ENCODE results near the gene TAP1. TPM values are rescaled to one million over a fixed set of nuclear protein-coding genes. Genes with fewer than 3 reads are reported as not detected.
A peak's percentile ranks its signal among the peaks of the same experiment; 100 is the strongest.

TAP1 gene
- total and polyA plus RNA-seq, 2 of the 8 experiments (the other 6 are each of a cell fraction or from before 2014, with no cell fraction given): 16.8 to 22.0 TPM

GRCh38 chr6:32796848-32797776 lies 56.4 kb downstream of the TAP1 start (continued):
- peak; percentile 69 to 83 (median 75) for TF ChIP-seq CTCF (IDR thresholded peaks at IDR 0.05; ENCODE audit: control extremely low read depth in 1 of 3, insufficient read depth in 1 of 3, low read depth in 1 of 3, low read length in 3 of 3)
- TF ChIP-seq CREB1 (IDR thresholded peaks at IDR 0.05): no peak
- no peak for TF ChIP-seq RFX5 (IDR thresholded peaks at IDR 0.05; ENCODE audit: borderline replicate concordance, low read depth, low read length)
- TF ChIP-seq GTF2F1 (IDR thresholded peaks at IDR 0.05; ENCODE audit: borderline replicate concordance, low read depth, low read length): no peak
- TF ChIP-seq SP2 (IDR thresholded peaks at IDR 0.05; ENCODE audit: low read length): no peak
- TF ChIP-seq KDM4A (IDR thresholded peaks at IDR 0.05; ENCODE audit: low read depth, low read length, severe bottlenecking): peak; percentile 18
- no peak for TF ChIP-seq RNF2 (IDR thresholded peaks at IDR 0.05; ENCODE audit: borderline replicate concordance, low read depth, low read length, missing control alignments, poor library complexity, severe bottlenecking)
- TF ChIP-seq ASH2L (IDR thresholded peaks at IDR 0.05; ENCODE audit: low read length): peak; percentile 39
- TF ChIP-seq TBP (IDR thresholded peaks at IDR 0.05; ENCODE audit: low read depth, low read length): no peak
- TF ChIP-seq FOSL1 (IDR thresholded peaks at IDR 0.05; ENCODE audit: insufficient read depth, low read depth, low read length): no peak
- no peak for TF ChIP-seq RBBP5 (IDR thresholded peaks at IDR 0.05; ENCODE audit: borderline replicate concordance, low read depth, low read length)
- no peak for TF ChIP-seq E2F6 (IDR thresholded peaks at IDR 0.05)
- TF ChIP-seq KDM1A (IDR thresholded peaks at IDR 0.05; ENCODE audit: borderline replicate concordance, low read length): no peak
- no peak for TF ChIP-seq SAP30 (IDR thresholded peaks at IDR 0.05; ENCODE audit: insufficient read depth, insufficient replicate concordance, low read length)
- TF ChIP-seq RAD21 (IDR thresholded peaks at IDR 0.05 in 1 of 2, conservative IDR thresholded peaks at IDR 0.05 in 1 of 2; ENCODE audit: low read depth in 2 of 2, low read length in 2 of 2): peak; percentile 82 to 89
- TF ChIP-seq HDAC6 (IDR thresholded peaks at IDR 0.05; ENCODE audit: low read depth, low read length): no peak
- TF ChIP-seq CBX8 (IDR thresholded peaks at IDR 0.05; ENCODE audit: borderline replicate concordance, low read depth, low read length): no peak
- peak; percentile 97 for TF ChIP-seq CEBPB (IDR thresholded peaks at IDR 0.05; ENCODE audit: low read depth, low read length)
- no peak for TF ChIP-seq CTBP2 (IDR thresholded peaks at IDR 0.05; ENCODE audit: borderline replicate concordance, insufficient read depth, insufficient read length, low read length)

All from H1 (cell line).